Prostate gland (tissue), 2 donors: Measurements from ENCODE around the gene LIPT2. TPM values are rescaled to one million over a fixed set of nuclear protein-coding genes. Genes with fewer than 3 reads are reported as not detected.
A peak's percentile ranks its signal among the peaks of the same experiment; 100 is the strongest.

ENCODE experiments used
- DNase-seq: peaks from one replicate; pipeline ENCODE4 v3.0.0-alpha.2; 2019; ENCODE audit warnings: low spot score
- H3K27ac ChIP-seq, 2 donors: fragments of 200-600 bp; sonication (generic); 2 replicates each; pipeline ENCODE4 v1.5.1; 2017 to 2019
- H3K27me3 ChIP-seq: fragments of 200-600 bp; sonication (generic); replicated peaks from 2 replicates; pipeline ENCODE4 v1.5.1; 2019; ENCODE audit not compliant: insufficient read depth
- H3K36me3 ChIP-seq, 2 donors: fragments of 200-600 bp; sonication (generic); 1 replicate in 1 of 2; 2 replicates in 1 of 2; pipeline versions ENCODE4 v1.5.1 to v1.8.1; 2017 to 2019
- H3K4me1 ChIP-seq: fragments of 200-600 bp; sonication (generic); replicated peaks from 2 replicates; pipeline ENCODE4 v1.5.1; 2019
- H3K4me3 ChIP-seq, 2 donors: fragments of 200-600 bp; sonication (generic); 2 replicates each; pipeline ENCODE4 v1.5.1; 2017 to 2019
- H3K9me3 ChIP-seq: fragments of 200-600 bp; sonication (generic); 2 replicates; pipeline ENCODE4 v1.5.1; 2017
- CTCF ChIP-seq, 4 experiments: fragments of 200-600 bp in 2 of 4; fragments of 450-650 bp in 2 of 4; sonication (generic) in 2 of 4; IDR thresholded peaks; 1 replicate in 3 of 4; 2 replicates in 1 of 4; pipeline ENCODE4 v1.5.1; 2016 to 2019; ENCODE audit warnings: antibody characterized with exemption in 4 of 4, mild to moderate bottlenecking in 2 of 4, moderate library complexity in 2 of 4
- POLR2A ChIP-seq: fragments of 450-650 bp; IDR thresholded peaks from one replicate; pipeline ENCODE4 v1.6.1; 2016; ENCODE audit warnings: antibody characterized with exemption, mild to moderate bottlenecking
- POLR2AphosphoS5 ChIP-seq: sonication (generic); formaldehyde crosslinking; IDR thresholded peaks from one replicate; pipeline ENCODE4 v1.6.1; 2017; ENCODE audit warnings: antibody characterized with exemption
- WGBS: methylation state at CpG from one replicate; pipeline ENCODE4 v1.1.5; 2018; 5-methylcytosine and 5-hydroxymethylcytosine counted together
- intact Hi-C: fragments of 100-400 bp; cut with DNase I; formaldehyde crosslinking; loops from one replicate; pipeline ENCODE4 v1.14.2; 2022
- total RNA-seq, 2 donors: library from RNA; depleted of rRNA; stranded (reverse); fragments of >200 nt; gene quantifications; one replicate each; pipeline ENCODE4 v1.1.0, GENCODE V29; 2016

LIPT2 gene
- total RNA-seq, 2 donors from 2014 or later = 17.5 to 25.4 TPM

- intact Hi-C loops = loop anchor here (2.0 to 5.0 kb wide), 4 partner anchors 61 to 485 kb away; no protein-coding TSS in a partner anchor
- no peak for TF ChIP-seq POLR2A
- peak; percentile 59 for TF ChIP-seq POLR2AphosphoS5
- peak in 3 of 4 experiments; percentile 80 to 87 (median 84) for TF ChIP-seq CTCF (IDR thresholded peaks at IDR 0.05)
These were observed 44.1 kb downstream of the LIPT2 start for GRCh38 chr11:74449369-74449931.

GRCh38 chr11:74447720-74448119 is 45.8 kb downstream of the LIPT2 start:
- TF ChIP-seq POLR2A (no peak), POLR2AphosphoS5 (peak; percentile 71), CTCF (IDR thresholded peaks at IDR 0.05) (no peak)
- intact Hi-C loops = loop anchor here (2.0 to 5.0 kb wide), 4 partner anchors 59 to 483 kb away; no protein-coding TSS in a partner anchor
- no peak overlapping the region for H3K27ac ChIP-seq

More at GRCh38 chr11:74449369-74449931, 44.1 kb downstream of the LIPT2 start:
- Histone ChIP-seq H3K9me3 (no peaks in the 10 kb centered on the region), H3K27me3 (no peaks in the 10 kb centered on the region), H3K36me3 (no peaks in the 10 kb centered on the region), H3K4me1 (peaks cover 4% of the 10 kb centered on the region), H3K4me3 (no peak overlapping the region), H3K27ac (no peak overlapping the region)
- WGBS = 80% methylated on average over 2 of the region's 2 CpGs
- peak; percentile 72 for DNase-seq

GRCh38 chr11:74446532-74446938 is 47.0 kb downstream of the LIPT2 start:
- Histone ChIP-seq H3K4me1 (peaks cover 20% of the 10 kb centered on the region), H3K27me3 (no peaks in the 10 kb centered on the region), H3K27ac (no peak overlapping the region), H3K4me3 (no peak overlapping the region), H3K36me3 (no peaks in the 10 kb centered on the region), H3K9me3 (no peaks in the 10 kb centered on the region)
- no peak for DNase-seq
- intact Hi-C loops = loop anchor here (5.0 kb wide), 1 partner anchor 124 kb away; no protein-coding TSS in a partner anchor
- TF ChIP-seq POLR2A = no peak
- TF ChIP-seq CTCF (IDR thresholded peaks at IDR 0.05) = no peak
- TF ChIP-seq POLR2AphosphoS5 = no peak
- WGBS = 92% methylated on average over 1 of the region's 1 CpG

More at GRCh38 chr11:74447720-74448119, 45.8 kb downstream of the LIPT2 start:
- no peak overlapping the region for H3K4me3 ChIP-seq
- no peaks in the 10 kb centered on the region for H3K36me3 ChIP-seq
- H3K27me3 ChIP-seq = no peaks in the 10 kb centered on the region
- DNase-seq = no peak
- H3K9me3 ChIP-seq = no peaks in the 10 kb centered on the region
- peaks cover 13% of the 10 kb centered on the region for H3K4me1 ChIP-seq

- no peak overlapping the region for H3K4me3 ChIP-seq
- H3K27me3 ChIP-seq = no peaks in the 10 kb centered on the region
- no peak overlapping the region for H3K27ac ChIP-seq
- H3K36me3 ChIP-seq = no peaks in the 10 kb centered on the region
- no peak for DNase-seq
- no peaks in the 10 kb centered on the region for H3K9me3 ChIP-seq
- intact Hi-C loops = no loop called here
- H3K4me1 ChIP-seq = peaks cover 20% of the 10 kb centered on the region
- no peak for TF ChIP-seq CTCF (IDR thresholded peaks at IDR 0.05)
- TF ChIP-seq POLR2A = no peak
- TF ChIP-seq POLR2AphosphoS5 = no peak
- 65% methylated on average over 9 of the region's 9 CpGs for WGBS
These were observed 49.2 kb downstream of the LIPT2 start for GRCh38 chr11:74444173-74444826.
